OCI-LY1 (cell line): ENCODE results near the gene MMS22L.

ENCODE experiments used
- H2AFZ ChIP-seq: fragments of 200-600 bp; sonication (generic), shearing (Covaris generic); 2 replicates; pipeline ENCODE4 v1.6.0; 2014; ENCODE audit warnings: antibody characterized with exemption, mild to moderate bottlenecking, low read length
- H3F3A ChIP-seq: fragments of 200-600 bp; sonication (generic), shearing (Covaris generic); 2 replicates; pipeline ENCODE4 v1.6.0; 2014; ENCODE audit warnings: mild to moderate bottlenecking, antibody characterized with exemption, low read length, moderate library complexity; ENCODE audit not compliant: insufficient read depth
- H3K27ac ChIP-seq: fragments of 200-600 bp; sonication (generic); 2 replicates; pipeline ENCODE4 v1.5.1; 2014; ENCODE audit warnings: low read length, mixed run types, mild to moderate bottlenecking, low read depth; ENCODE audit not compliant: poor library complexity, severe bottlenecking
- H3K27me3 ChIP-seq: fragments of 200-600 bp; sonication (generic); 2 replicates; pipeline ENCODE4 v1.6.0; 2014; ENCODE audit warnings: antibody characterized with exemption, mild to moderate bottlenecking, low read length, moderate library complexity; ENCODE audit not compliant: insufficient read depth
- H3K36me3 ChIP-seq: fragments of 200-600 bp; sonication (generic); 2 replicates; pipeline ENCODE4 v1.6.1; 2014; ENCODE audit warnings: mild to moderate bottlenecking, antibody characterized with exemption, low read length, moderate library complexity, mixed read lengths; ENCODE audit not compliant: insufficient read depth
- H3K4me1 ChIP-seq: fragments of 200-600 bp; sonication (generic); 2 replicates; pipeline ENCODE4 v1.5.1; 2014; ENCODE audit warnings: mild to moderate bottlenecking, low read length, moderate library complexity; ENCODE audit not compliant: insufficient read depth, severe bottlenecking
- H3K4me2 ChIP-seq: fragments of 200-600 bp; sonication (generic), shearing (Covaris generic); 2 replicates; pipeline ENCODE4 v1.6.1; 2014; ENCODE audit warnings: low read length
- H3K4me3 ChIP-seq: fragments of 200-600 bp; sonication (generic); 2 replicates; pipeline ENCODE4 v1.5.1; 2014; ENCODE audit warnings: low read length, low read depth, mild to moderate bottlenecking, mixed read lengths; ENCODE audit not compliant: poor library complexity, severe bottlenecking
- H3K79me2 ChIP-seq: fragments of 200-600 bp; shearing (Covaris generic); 2 replicates; pipeline ENCODE4 v1.6.1; 2016; ENCODE audit warnings: mixed run types, low read length, mixed read lengths; ENCODE audit not compliant: insufficient read depth
- H3K9ac ChIP-seq: fragments of 200-600 bp; sonication (generic), shearing (Covaris generic); 2 replicates; pipeline ENCODE4 v1.6.1; 2014; ENCODE audit warnings: mild to moderate bottlenecking, low read length, mixed read lengths
- H3K9me2 ChIP-seq: fragments of 200-600 bp; sonication (generic), shearing (Covaris generic); 2 replicates; pipeline ENCODE4 v1.6.1; 2014; ENCODE audit warnings: low read depth, mild to moderate bottlenecking, low read length, mixed read lengths
- H3K9me3 ChIP-seq: fragments of 200-600 bp; shearing (Covaris generic); 2 replicates; pipeline ENCODE4 v1.6.1; 2014; ENCODE audit warnings: low read length, mixed read lengths
- H4K20me1 ChIP-seq: fragments of 200-600 bp; sonication (generic), shearing (Covaris generic); 2 replicates; pipeline ENCODE4 v1.6.0; 2016; ENCODE audit warnings: mild to moderate bottlenecking, low read length; ENCODE audit not compliant: insufficient read depth
- CTCF ChIP-seq: fragments of 200-600 bp; sonication (generic), shearing (Covaris generic); IDR thresholded peaks from 2 replicates; pipeline ENCODE4 v1.5.1; 2017; ENCODE audit warnings: mild to moderate bottlenecking, antibody characterized with exemption, low read length, moderate library complexity, mixed read lengths
- EZH2 ChIP-seq: fragments of 200-600 bp; sonication (generic), shearing (Covaris generic); IDR thresholded peaks from 2 replicates; pipeline ENCODE4 v1.8.0; 2017; ENCODE audit warnings: borderline replicate concordance, mixed run types, mild to moderate bottlenecking, antibody characterized with exemption, low read length, moderate library complexity, mixed read lengths

The MMS22L gene

GRCh38 chr6:97240222-97240621 lies 42.8 kb downstream of the MMS22L start:
- H3K9ac ChIP-seq, result no peak overlapping the region
- H3K27ac ChIP-seq, result no peak overlapping the region
- no peaks in the 10 kb centered on the region for H3K9me3 ChIP-seq
- no peaks in the 10 kb centered on the region for H3K79me2 ChIP-seq
- no peaks in the 10 kb centered on the region for H3K4me1 ChIP-seq
- no peaks in the 10 kb centered on the region for H3F3A ChIP-seq
- no peak overlapping the region for H3K4me3 ChIP-seq
- H3K9me2 ChIP-seq, result no peaks in the 10 kb centered on the region
- H3K36me3 ChIP-seq, result peaks cover 40% of the 10 kb centered on the region
- no peaks in the 10 kb centered on the region for H4K20me1 ChIP-seq
- TF ChIP-seq EZH2, result no peak
- no peak overlapping the region for H3K4me2 ChIP-seq
- no peak overlapping the region for H2AFZ ChIP-seq
- H3K27me3 ChIP-seq, result no peaks in the 10 kb centered on the region

- H2AFZ ChIP-seq, result no peak overlapping the region
- peaks cover 60% of the 10 kb centered on the region for H3K36me3 ChIP-seq
- H3K9me2 ChIP-seq, result no peaks in the 10 kb centered on the region
- H3K79me2 ChIP-seq, result no peaks in the 10 kb centered on the region
- H3K9me3 ChIP-seq, result no peaks in the 10 kb centered on the region
- no peaks in the 10 kb centered on the region for H3K27me3 ChIP-seq
- H3K4me1 ChIP-seq, result no peaks in the 10 kb centered on the region
- no peaks in the 10 kb centered on the region for H4K20me1 ChIP-seq
- TF ChIP-seq EZH2, result no peak
- TF ChIP-seq CTCF, result no peak
- no peak overlapping the region for H3K9ac ChIP-seq
- H3F3A ChIP-seq, result no peaks in the 10 kb centered on the region
- no peak overlapping the region for H3K4me3 ChIP-seq
- no peak overlapping the region for H3K27ac ChIP-seq
- H3K4me2 ChIP-seq, result no peak overlapping the region
These were observed 51.1 kb downstream of the MMS22L start for GRCh38 chr6:97231911-97232310.

GRCh38 chr6:97222903-97223302 lies 60.1 kb downstream of the MMS22L start:
- Histone ChIP-seq H3K4me3 (no peak overlapping the region), H2AFZ (no peak overlapping the region), H3K4me1 (no peaks in the 10 kb centered on the region), H3K4me2 (no peak overlapping the region), H3K79me2 (no peaks in the 10 kb centered on the region), H3K9ac (no peak overlapping the region), H3K27me3 (no peaks in the 10 kb centered on the region), H3K36me3 (peaks cover 17% of the 10 kb centered on the region), H4K20me1 (no peaks in the 10 kb centered on the region), H3K27ac (no peak overlapping the region), H3K9me2 (no peaks in the 10 kb centered on the region), H3K9me3 (no peaks in the 10 kb centered on the region), H3F3A (no peaks in the 10 kb centered on the region)
- TF ChIP-seq CTCF, result no peak

GRCh38 chr6:97218912-97219311 lies 64.1 kb downstream of the MMS22L start:
- no peak overlapping the region for H3K27ac ChIP-seq
- no peak overlapping the region for H2AFZ ChIP-seq
- no peaks in the 10 kb centered on the region for H3K4me1 ChIP-seq
- H3K27me3 ChIP-seq, result no peaks in the 10 kb centered on the region
- H3K36me3 ChIP-seq, result peaks cover 5% of the 10 kb centered on the region
- H3K79me2 ChIP-seq, result no peaks in the 10 kb centered on the region
- no peak overlapping the region for H3K4me3 ChIP-seq
- no peak for TF ChIP-seq EZH2
- H4K20me1 ChIP-seq, result no peaks in the 10 kb centered on the region
- H3K9ac ChIP-seq, result no peak overlapping the region
- no peaks in the 10 kb centered on the region for H3K9me2 ChIP-seq
- no peak overlapping the region for H3K4me2 ChIP-seq
- H3F3A ChIP-seq, result no peaks in the 10 kb centered on the region
- H3K9me3 ChIP-seq, result no peaks in the 10 kb centered on the region
